Neural progenitor cell (in vitro differentiated cells): ENCODE results near the gene LSP1. TPM values are rescaled to one million over a fixed set of nuclear protein-coding genes. Genes with fewer than 3 reads are reported as not detected.

Experiments used
- DNase-seq: peaks from one replicate; pipeline ENCODE4 v3.0.0-alpha.2; 2016; ENCODE audit warnings: low spot score
- H2AFZ ChIP-seq: fragments of 200-600 bp; sonication (generic); replicated peaks from 2 replicates; pipeline ENCODE4 v1.6.1; 2016; ENCODE audit warnings: antibody characterized with exemption
- H3F3A ChIP-seq: fragments of 200-600 bp; sonication (generic); 2 replicates; pipeline ENCODE4 v1.6.1; 2016; ENCODE audit warnings: antibody characterized with exemption, low read depth
- H3K27ac ChIP-seq: fragments of 200-600 bp; sonication (generic); 2 replicates; pipeline ENCODE4 v1.5.1; 2016; ENCODE audit warnings: mild to moderate bottlenecking
- H3K27me3 ChIP-seq: fragments of 200-600 bp; sonication (generic); 2 replicates; pipeline ENCODE4 v1.6.1; 2016; ENCODE audit warnings: mild to moderate bottlenecking, moderate library complexity
- H3K36me3 ChIP-seq: fragments of 200-600 bp; sonication (generic); 2 replicates; pipeline ENCODE4 v1.5.1; 2016
- H3K4me1 ChIP-seq: fragments of 200-600 bp; sonication (generic); 2 replicates; pipeline ENCODE4 v1.6.1; 2016; ENCODE audit warnings: mixed run types
- H3K4me2 ChIP-seq: fragments of 200-600 bp; sonication (generic); 2 replicates; pipeline ENCODE4 v1.6.1; 2016
- H3K4me3 ChIP-seq: fragments of 200-600 bp; sonication (generic); 2 replicates; pipeline ENCODE4 v1.5.1; 2016
- H3K79me2 ChIP-seq: fragments of 200-600 bp; sonication (generic); 2 replicates; pipeline ENCODE4 v1.6.1; 2016; ENCODE audit warnings: low read depth
- H3K9ac ChIP-seq: fragments of 200-600 bp; sonication (generic); 2 replicates; pipeline ENCODE4 v1.6.1; 2016
- H3K9me3 ChIP-seq: fragments of 200-600 bp; sonication (generic); 2 replicates; pipeline ENCODE4 v1.5.1; 2016; ENCODE audit warnings: low read depth
- H4K20me1 ChIP-seq: fragments of 200-600 bp; sonication (generic); 2 replicates; pipeline ENCODE4 v1.6.1; 2016; ENCODE audit warnings: low read depth
- H3K27ac Mint-ChIP-seq: 3 replicates; pipeline ENCODE4 v1.8.0; 2021; ENCODE audit warnings: mixed read lengths
- H3K27me3 Mint-ChIP-seq: 2 replicates; pipeline ENCODE4 v1.8.0; 2022; ENCODE audit warnings: low read depth, mild to moderate bottlenecking, inconsistent platforms, moderate library complexity, mixed read lengths; ENCODE audit not compliant: insufficient read depth
- H3K36me3 Mint-ChIP-seq: 3 replicates; pipeline ENCODE4 v1.8.0; 2021; ENCODE audit warnings: mixed read lengths
- H3K4me1 Mint-ChIP-seq: 3 replicates; pipeline ENCODE4 v1.8.0; 2021; ENCODE audit warnings: mixed read lengths
- H3K4me3 Mint-ChIP-seq: 3 replicates; pipeline ENCODE4 v1.8.0; 2021; ENCODE audit warnings: mild to moderate bottlenecking, moderate library complexity, mixed read lengths
- H3K9me3 Mint-ChIP-seq: 3 replicates; pipeline ENCODE4 v1.8.0; 2020; ENCODE audit warnings: mixed read lengths
- CTCF ChIP-seq: fragments of 200-600 bp; sonication (generic); IDR thresholded peaks from 2 replicates; pipeline ENCODE4 v1.5.1; 2017; ENCODE audit warnings: antibody characterized with exemption, mild to moderate bottlenecking
- EZH2 ChIP-seq: fragments of 200-600 bp; sonication (generic); IDR thresholded peaks from 2 replicates; pipeline ENCODE4 v1.6.1; 2017; ENCODE audit warnings: antibody characterized with exemption, mild to moderate bottlenecking, moderate library complexity
- EZH2phosphoT487 ChIP-seq: fragments of 200-600 bp; sonication (generic); IDR thresholded peaks from 2 replicates; pipeline ENCODE4 v1.6.1; 2017; ENCODE audit warnings: antibody characterized with exemption
- total RNA-seq: library from RNA; depleted of rRNA; stranded (reverse); fragments of >200 nt; gene quantifications from 2 replicates; pipeline ENCODE4 v1.2.3, GENCODE V29; 2015; ENCODE audit warnings: low replicate concordance

LSP1 gene
- total RNA-seq, 1 donor from 2014 or later = not detected

GRCh38 chr11:1819074-1819473 lies 33.8 kb upstream of the LSP1 start:
- H3K9me3 ChIP-seq = no peaks in the 10 kb centered on the region
- no peaks in the 10 kb centered on the region for H3F3A ChIP-seq
- no peaks in the 10 kb centered on the region for H3K4me1 ChIP-seq
- no peak for TF ChIP-seq EZH2
- no peak for TF ChIP-seq EZH2phosphoT487
- TF ChIP-seq CTCF = no peak
- Mint-ChIP-seq H3K36me3 (no peaks in the 10 kb centered on the region), H3K9me3 (peaks cover 4% of the 10 kb centered on the region), H3K27ac (no peak overlapping the region), H3K4me3 (no peak overlapping the region), H3K4me1 (no peaks in the 10 kb centered on the region), H3K27me3 (peaks cover 9% of the 10 kb centered on the region)
- DNase-seq = no peak
- H3K36me3 ChIP-seq = no peaks in the 10 kb centered on the region
- no peak overlapping the region for H3K4me3 ChIP-seq
- no peaks in the 10 kb centered on the region for H4K20me1 ChIP-seq
- H3K9ac ChIP-seq = no peak overlapping the region
- no peak overlapping the region for H3K4me2 ChIP-seq
- H3K27ac ChIP-seq = no peak overlapping the region
- no peak overlapping the region for H2AFZ ChIP-seq
- no peaks in the 10 kb centered on the region for H3K79me2 ChIP-seq
- no peaks in the 10 kb centered on the region for H3K27me3 ChIP-seq

GRCh38 chr11:1820463-1821325 lies 32.2 kb upstream of the LSP1 start:
- no peaks in the 10 kb centered on the region for H4K20me1 ChIP-seq
- DNase-seq = no peak
- Mint-ChIP-seq H3K36me3 (no peaks in the 10 kb centered on the region), H3K27me3 (peaks cover 10% of the 10 kb centered on the region), H3K4me3 (no peak overlapping the region), H3K9me3 (peaks cover 4% of the 10 kb centered on the region), H3K27ac (no peak overlapping the region), H3K4me1 (no peaks in the 10 kb centered on the region)
- H2AFZ ChIP-seq = no peak overlapping the region
- H3K27me3 ChIP-seq = no peaks in the 10 kb centered on the region
- H3F3A ChIP-seq = no peaks in the 10 kb centered on the region
- no peaks in the 10 kb centered on the region for H3K9me3 ChIP-seq
- peaks cover 3% of the 10 kb centered on the region for H3K4me1 ChIP-seq
- no peaks in the 10 kb centered on the region for H3K79me2 ChIP-seq
- H3K4me3 ChIP-seq = no peak overlapping the region
- H3K27ac ChIP-seq = no peak overlapping the region
- TF ChIP-seq CTCF (no peak), EZH2phosphoT487 (no peak), EZH2 (no peak)
- H3K4me2 ChIP-seq = no peak overlapping the region
- no peak overlapping the region for H3K9ac ChIP-seq
- no peaks in the 10 kb centered on the region for H3K36me3 ChIP-seq

- Mint-ChIP-seq H3K9me3 (peaks cover 4% of the 10 kb centered on the region), H3K36me3 (no peaks in the 10 kb centered on the region), H3K4me3 (no peak overlapping the region), H3K4me1 (no peaks in the 10 kb centered on the region), H3K27ac (no peak overlapping the region), H3K27me3 (peaks cover 10% of the 10 kb centered on the region)
- H3K27me3 ChIP-seq = no peaks in the 10 kb centered on the region
- no peaks in the 10 kb centered on the region for H3F3A ChIP-seq
- H3K36me3 ChIP-seq = no peaks in the 10 kb centered on the region
- H4K20me1 ChIP-seq = no peaks in the 10 kb centered on the region
- H3K9me3 ChIP-seq = no peaks in the 10 kb centered on the region
- no peak overlapping the region for H3K4me2 ChIP-seq
- peaks cover 3% of the 10 kb centered on the region for H3K4me1 ChIP-seq
- H3K4me3 ChIP-seq = no peak overlapping the region
- no peak overlapping the region for H2AFZ ChIP-seq
- TF ChIP-seq EZH2phosphoT487 (no peak), EZH2 (no peak), CTCF (no peak)
- H3K27ac ChIP-seq = no peak overlapping the region
- no peak overlapping the region for H3K9ac ChIP-seq
- H3K79me2 ChIP-seq = no peaks in the 10 kb centered on the region
- DNase-seq = no peak
These were observed 31.3 kb upstream of the LSP1 start for GRCh38 chr11:1821562-1821961.
